ENCODE data around the gene FRAT1.
"Not testable (repeated sequence)": the region's sequence is repeated elsewhere in the genome, so short reads cannot be mapped to it uniquely, and the experiment has no call there.

Gene FRAT1

DNA sequence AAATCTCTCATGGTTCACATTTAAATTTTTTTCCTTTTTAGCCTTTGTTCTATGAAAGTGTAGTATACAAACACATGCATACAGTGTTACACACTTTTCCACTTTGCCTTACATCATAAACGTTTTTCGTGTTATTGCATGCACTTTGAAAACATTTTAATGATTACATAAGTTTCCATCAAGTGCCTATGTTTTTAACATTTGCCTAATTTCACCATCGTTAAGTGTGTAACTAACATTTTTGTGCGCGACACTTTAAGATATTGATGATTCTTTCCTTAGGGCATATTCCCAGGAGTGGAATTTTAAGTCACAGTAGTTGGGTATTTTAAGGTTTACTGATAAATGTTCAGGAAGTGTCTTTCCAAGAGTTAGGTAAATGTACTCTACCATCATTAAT is 16.9 kb downstream of the FRAT1 start:
- DNase-seq (ENCODE audit: low read depth): no peak
- H3K4me3 ChIP-seq (replicated peaks; ENCODE audit: low read depth, low read length): no peak overlapping the region
- no peak for TF ChIP-seq CTCF (IDR thresholded peaks at IDR 0.05; ENCODE audit: low read length, missing control alignments)

DNA sequence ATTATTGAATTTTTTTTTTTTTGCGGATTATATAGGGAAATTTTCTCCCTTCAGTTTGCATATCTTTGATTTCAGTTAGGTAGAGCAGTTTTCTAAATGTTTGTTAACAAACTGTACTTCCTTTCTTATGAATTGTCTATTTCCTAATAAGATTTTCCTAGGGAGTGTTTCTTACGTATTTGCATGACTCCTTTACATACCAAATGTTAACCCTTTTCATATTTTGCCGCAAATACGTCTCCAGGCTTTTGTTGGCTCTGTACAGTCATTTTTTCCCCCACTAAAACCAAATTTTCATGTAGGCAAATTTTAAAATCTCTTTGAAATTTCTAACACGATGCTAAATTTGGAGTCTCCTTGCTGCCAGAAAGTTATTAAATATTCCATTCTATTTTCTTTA is 17.4 kb downstream of the FRAT1 start:
- no peak overlapping the region for H3K4me3 ChIP-seq (replicated peaks; ENCODE audit: low read depth, low read length)
- DNase-seq (ENCODE audit: low read depth): no peak
- no peak for TF ChIP-seq CTCF (IDR thresholded peaks at IDR 0.05; ENCODE audit: low read length, missing control alignments)

DNA sequence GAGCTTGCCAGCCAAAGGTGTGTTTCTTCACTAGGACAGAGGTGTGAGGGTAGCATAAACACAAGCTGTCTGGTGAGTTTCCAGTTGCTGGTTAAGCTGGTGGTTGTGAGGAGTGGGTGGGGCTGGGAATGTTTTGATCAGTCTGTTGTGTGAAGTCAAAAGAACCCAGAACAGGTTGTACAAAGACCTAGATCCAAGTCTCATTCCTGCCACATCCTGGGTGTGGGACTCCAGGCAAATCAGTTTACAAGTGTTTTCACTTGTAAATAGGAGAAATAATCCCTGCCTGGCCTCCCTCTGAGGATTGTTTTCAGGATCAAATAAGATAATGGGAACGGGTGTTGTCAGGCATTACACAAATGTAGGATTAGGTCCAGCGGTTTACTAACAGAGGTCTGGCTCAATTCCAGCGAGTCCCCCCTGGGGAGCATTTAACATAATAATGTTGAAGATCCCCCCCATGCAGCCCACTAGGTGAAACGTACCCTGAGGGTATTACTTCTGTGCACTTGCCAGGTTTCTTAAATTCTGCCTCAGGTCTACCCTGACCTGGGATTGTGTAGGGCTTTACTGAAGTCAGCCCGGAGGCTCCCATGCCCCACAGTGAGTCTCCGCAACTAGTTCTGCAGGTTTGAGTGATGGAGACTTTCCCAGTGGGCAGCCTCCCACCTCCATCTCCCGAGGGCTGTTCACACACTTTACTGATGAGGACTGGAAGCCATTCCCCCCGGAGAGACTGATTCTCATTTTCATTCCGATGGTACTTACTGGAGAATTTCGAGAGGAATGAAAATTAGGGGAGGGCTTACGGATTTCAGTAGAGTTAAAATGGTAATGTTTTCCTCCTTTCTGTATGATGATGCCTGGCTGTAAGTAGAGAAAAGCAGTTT is 18.1 kb downstream of the FRAT1 start:
- TF ChIP-seq CTCF (IDR thresholded peaks at IDR 0.05; ENCODE audit: low read length, missing control alignments): no peak
- H3K4me3 ChIP-seq (replicated peaks; ENCODE audit: low read depth, low read length): no peak overlapping the region
- no peak for DNase-seq (ENCODE audit: low read depth)

GRCh38 chr10:97338041-97338440 is 19.0 kb downstream of the FRAT1 start:
- H3K4me3 ChIP-seq (replicated peaks; ENCODE audit: low read depth, low read length): no peak overlapping the region
- TF ChIP-seq CTCF (IDR thresholded peaks at IDR 0.05; ENCODE audit: low read length, missing control alignments): no peak

DNA sequence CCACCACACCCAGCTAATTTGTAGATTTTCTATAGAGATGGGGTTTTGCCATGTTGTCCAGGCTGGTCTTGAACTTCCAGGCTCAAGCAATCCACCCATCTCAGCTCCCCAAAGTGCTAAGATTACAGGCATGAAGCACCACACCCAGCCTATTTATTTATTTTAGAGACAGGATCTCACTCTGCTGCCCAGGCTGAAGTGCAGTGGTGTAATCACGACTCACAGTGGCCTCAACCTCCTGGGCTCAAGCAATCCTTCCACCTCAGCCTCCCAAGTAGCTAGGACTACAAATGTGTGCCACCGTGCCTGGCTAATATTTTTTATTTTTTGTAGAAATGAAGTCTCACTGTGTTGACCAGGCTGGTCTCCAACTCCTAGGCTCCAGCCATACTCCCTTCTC is 22.3 kb downstream of the FRAT1 start:
- no peak for DNase-seq (ENCODE audit: low read depth)
- no peak overlapping the region for H3K4me3 ChIP-seq (replicated peaks; ENCODE audit: low read depth, low read length)
- no peak for TF ChIP-seq CTCF (IDR thresholded peaks at IDR 0.05; ENCODE audit: low read length, missing control alignments)

More at GRCh38 chr10:97338041-97338440, 19.0 kb downstream of the FRAT1 start:
- no peak for DNase-seq (ENCODE audit: low read depth)

- not testable (repeated sequence) for DNase-seq (ENCODE audit: low read depth); H3K4me3 ChIP-seq (replicated peaks; ENCODE audit: low read depth, low read length)
Measured at GRCh38 chr10:97343664-97344063, 24.6 kb downstream of the FRAT1 start.

GRCh38 chr10:97347317-97347716 is 28.2 kb downstream of the FRAT1 start:
- TF ChIP-seq CTCF (IDR thresholded peaks at IDR 0.05; ENCODE audit: low read length, missing control alignments): no peak
- DNase-seq (ENCODE audit: low read depth): no peak

More at GRCh38 chr10:97347317-97347716, 28.2 kb downstream of the FRAT1 start:
- no peak overlapping the region for H3K4me3 ChIP-seq (replicated peaks; ENCODE audit: low read depth, low read length)
